GM18499 (cell line): ENCODE measurements around the gene SERPINA6.
"Not testable (repeated sequence)": the region's sequence is repeated elsewhere in the genome, so short reads cannot be mapped to it uniquely, and the experiment has no call there.

Experiments
- ATAC-seq: cut with Tn5 transposase; IDR thresholded peaks from one replicate; pipeline ENCODE4 v1.9.1; 2021; ENCODE audit warnings: moderate number of reproducible peaks; ENCODE audit not compliant: insufficient read depth, unreplicated experiment

The SERPINA6 gene

DNA sequence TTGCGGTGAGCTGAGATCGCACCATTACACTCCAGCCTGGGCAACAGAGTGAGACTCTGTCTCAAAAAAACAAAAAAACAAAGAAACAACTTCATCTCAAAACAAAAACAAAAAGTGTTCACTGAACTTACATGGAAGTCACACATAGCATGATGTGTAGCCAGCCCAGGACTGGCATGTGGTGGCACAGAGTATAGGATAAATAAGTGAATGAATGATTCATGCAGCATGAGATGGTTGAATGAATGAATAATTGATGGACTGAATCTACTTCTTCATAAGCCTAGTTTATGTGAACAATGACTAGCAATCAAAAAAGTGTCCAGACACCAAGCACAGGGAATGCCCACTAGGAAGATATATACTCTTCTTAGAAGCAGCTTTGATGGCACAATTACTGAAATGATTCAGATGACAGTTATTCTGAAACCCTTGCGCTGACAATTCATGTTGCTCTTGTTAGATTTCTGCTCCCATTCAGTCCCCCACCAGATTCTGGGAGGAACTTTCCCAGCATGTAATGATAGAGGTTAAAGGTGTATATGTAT lies 31.6 kb upstream of the SERPINA6 start:
- ATAC-seq: no peak

DNA sequence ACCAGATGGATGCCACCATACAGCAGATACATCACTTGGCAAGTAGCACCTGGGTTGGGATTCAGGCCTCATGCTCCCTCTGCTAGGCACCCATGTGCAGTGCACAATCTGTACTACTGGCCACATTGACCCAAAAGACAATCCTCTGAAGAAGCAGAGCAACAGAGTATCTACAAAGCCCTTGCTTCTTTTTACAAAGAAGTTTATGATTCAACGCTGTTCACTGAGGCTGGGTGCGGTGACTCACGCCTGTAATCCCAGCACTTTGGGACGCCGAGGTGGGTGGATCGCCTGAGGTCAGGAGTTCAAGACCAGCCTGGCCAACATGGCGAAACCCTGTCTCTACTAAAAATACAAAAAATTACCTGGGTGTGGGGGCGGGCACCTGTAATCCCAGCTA lies 31.1 kb upstream of the SERPINA6 start:
- not testable (repeated sequence) for ATAC-seq

DNA sequence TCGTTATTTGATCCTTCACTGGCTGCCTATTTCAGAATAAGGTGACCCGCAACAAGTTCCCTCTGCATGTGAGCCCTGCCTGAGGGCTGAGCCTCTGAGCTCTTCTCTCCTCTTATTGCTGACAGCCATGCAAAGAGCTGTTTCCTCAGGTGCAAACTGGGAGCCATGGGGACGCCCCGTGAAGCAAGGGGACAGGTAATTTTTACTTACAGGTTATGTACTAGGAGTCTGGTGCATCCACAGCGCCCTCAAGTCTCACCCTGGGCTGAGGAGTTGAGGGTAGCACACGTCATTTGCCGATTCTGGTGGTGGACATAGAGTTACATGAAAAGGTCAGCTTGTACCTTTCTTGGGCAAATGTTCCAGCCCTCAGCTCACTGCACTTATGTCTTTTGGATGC lies 26.1 kb upstream of the SERPINA6 start:
- no peak for ATAC-seq

DNA sequence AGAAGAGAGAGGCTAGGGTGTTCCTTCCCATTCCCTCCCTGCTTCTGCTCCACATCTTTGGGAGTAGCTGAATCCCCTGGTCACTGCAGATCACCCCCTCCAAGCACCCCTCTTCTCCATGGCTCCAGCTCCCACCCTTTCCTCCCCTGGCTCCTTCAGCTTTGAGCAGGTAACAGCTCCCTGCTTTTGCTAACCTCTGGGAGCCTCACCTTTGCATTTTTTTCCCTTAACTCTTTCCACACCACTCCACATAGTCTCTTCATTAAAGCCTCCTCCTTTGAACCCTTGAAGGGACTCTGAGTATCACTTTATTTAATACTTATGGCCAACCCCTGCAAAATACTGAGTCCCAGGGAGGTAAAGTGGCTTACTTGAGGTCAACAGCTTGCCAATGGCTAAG lies 25.7 kb upstream of the SERPINA6 start:
- ATAC-seq: no peak

DNA sequence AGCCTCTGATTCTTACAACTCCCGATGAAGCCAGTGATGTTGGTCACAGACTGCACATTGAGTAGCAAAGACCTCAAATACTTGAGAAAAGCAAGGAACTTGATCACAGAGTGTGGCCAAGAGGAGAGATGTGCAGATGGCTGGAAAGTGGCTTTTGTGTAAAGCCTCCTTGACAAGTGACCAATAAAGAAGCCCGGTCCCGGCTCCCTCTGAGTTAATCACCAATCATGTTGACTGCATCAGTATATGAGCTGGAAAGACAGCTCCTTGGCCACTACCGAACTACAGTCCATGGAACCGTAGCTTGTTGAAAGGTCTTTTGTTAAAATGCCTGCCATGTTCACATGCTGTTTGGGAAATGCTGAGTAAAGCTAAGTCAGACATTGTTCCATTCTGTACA lies 23.7 kb upstream of the SERPINA6 start:
- ATAC-seq: no peak

DNA sequence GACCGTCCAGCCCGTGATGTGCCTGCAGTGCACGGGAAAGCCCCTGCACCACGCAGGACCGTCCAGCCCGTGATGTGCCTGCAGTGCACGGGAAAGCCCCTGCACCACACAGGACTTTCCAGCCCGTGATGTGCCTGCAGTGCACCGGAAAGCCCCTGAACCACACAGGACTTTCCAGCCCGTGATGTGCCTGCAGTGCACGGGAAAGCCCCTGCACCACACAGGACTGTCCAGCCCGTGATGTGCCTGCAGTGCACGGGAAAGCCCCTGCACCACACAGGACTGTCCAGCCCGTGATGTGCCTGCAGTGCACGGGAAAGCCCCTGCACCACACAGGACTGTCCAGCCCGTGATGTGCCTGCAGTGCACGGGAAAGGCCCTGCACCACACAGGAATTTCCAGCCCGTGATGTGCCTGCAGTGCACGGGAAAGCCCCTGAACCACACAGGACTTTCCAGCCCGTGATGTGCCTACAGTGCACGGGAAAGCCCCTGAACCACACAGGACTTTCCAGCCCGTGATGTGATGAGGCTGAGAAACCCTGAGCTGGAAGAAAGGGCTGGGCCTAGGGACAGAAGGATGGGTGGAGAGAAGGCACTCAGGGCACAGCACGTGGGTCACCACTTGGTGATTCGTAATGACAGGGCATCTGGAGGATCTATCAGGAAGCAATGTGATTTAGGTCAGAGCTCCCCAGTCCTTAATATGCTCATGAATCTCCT lies 23.1 kb upstream of the SERPINA6 start:
- not testable (repeated sequence) for ATAC-seq

DNA sequence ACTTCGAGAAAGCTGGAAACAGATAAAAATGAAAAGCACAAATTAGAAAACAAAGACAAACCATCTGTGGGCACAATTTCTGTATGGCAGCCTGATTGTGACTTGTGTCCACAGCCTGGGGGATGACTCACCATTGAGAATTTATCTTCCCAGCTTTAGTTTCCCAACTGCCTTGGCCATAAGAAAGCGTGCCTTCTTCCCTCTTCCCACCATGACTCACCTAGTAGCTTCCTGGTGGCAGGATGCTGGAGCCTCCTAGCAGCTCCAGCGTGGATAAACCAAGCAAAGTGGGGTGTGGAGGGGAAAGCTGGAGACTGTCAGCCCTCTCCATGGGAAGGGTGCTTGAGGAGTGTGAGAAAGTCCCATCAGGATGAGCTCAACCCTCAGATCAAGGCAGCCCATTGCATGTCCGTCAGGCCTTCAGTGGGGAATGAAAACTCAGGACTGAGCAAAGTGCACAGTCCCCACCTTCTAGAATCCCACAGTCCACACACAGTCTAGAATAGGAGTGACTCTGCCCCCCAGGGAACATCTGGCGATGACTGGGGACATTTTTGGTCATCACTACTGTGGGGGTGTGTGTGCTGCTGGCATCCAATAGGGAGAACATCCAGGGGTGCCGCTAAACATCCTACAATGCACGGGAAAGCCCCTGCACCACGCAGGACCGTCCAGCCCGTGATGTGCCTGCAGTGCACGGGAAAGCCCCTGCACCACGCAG lies 22.4 kb upstream of the SERPINA6 start:
- no peak for ATAC-seq

DNA sequence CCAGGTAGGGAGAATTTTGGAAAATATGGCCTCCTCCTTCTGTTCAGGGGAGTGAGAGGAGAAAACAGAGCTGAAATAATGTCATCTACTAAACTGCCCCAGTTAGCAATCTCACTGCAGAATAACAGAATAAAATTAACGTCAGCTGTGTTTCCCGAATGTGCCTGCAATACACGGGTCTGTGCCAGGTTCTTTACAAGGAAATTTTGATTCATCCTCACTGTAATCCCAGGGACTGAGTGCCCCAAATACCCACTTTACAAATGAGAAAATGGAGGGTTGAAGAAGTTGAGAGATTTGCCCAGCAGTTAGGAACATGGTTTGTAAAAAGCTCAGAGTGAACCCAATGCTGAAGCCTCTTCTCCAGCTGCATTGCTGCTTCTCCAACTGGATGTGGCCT lies 21.3 kb upstream of the SERPINA6 start:
- no peak for ATAC-seq

DNA sequence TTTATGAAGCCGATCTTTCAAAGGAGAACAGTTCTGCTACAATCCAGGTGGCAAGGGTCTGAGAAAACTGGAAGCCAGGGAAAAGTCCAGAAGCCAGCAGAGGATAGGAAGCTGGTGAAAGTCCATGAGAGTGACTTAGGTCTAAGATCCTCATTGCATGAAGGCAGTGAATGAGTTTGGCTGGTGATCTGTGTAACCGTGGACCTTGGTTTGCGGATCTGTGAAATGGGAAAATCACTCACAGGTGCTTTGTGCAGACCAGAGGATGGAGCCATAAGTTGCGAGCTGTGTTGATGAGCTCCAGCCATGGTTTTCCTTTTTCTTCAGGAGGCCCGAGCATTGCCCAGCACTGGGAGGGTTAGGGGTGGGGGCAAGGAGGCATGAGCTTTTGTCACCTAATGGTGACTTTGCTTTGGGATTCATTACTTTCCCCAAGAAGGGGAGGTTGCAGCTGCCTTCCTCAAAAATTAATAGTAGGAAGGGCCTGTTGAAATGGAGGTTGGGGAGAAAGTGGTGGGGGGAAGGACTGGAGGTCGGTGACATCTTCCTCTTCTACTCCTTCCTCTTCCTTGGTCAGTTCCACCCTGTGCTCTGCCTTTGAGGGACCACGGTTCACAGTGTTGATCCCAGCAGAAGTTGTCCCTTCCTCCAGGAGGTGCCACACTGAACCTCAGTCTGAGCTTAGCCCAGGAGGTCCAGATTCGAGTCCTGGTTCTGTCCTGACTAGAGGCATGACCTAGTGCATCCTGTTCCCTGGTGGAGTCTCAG lies 20.3 kb upstream of the SERPINA6 start:
- no peak for ATAC-seq

DNA sequence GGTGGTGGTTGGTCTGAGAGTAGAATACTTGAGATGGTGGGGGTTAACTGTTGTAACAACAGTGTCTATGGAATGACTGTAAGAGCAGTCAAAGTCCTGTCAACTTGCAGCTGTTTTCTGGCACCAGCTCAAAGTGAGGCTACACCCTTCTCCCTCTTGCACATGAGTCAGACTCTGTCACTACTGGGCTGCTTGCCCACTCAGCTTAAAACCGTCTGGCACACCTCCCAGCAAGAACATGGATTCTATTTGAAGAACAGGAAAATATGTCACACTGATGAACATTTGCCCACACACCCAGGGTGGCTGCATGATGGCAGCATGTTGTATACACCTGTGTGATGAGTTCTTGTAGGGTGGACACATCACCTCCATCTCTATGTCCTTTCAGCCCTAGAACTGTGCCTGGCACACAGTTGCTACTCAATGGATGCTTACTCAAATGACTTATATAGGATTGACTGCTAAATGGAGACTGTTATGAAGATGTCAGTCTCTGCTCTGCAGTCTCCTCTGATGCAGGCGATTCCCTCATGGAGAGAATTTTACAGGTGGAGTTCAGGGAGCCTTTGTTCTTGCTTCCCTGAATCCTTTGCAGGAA lies 19.3 kb upstream of the SERPINA6 start:
- ATAC-seq: no peak

DNA sequence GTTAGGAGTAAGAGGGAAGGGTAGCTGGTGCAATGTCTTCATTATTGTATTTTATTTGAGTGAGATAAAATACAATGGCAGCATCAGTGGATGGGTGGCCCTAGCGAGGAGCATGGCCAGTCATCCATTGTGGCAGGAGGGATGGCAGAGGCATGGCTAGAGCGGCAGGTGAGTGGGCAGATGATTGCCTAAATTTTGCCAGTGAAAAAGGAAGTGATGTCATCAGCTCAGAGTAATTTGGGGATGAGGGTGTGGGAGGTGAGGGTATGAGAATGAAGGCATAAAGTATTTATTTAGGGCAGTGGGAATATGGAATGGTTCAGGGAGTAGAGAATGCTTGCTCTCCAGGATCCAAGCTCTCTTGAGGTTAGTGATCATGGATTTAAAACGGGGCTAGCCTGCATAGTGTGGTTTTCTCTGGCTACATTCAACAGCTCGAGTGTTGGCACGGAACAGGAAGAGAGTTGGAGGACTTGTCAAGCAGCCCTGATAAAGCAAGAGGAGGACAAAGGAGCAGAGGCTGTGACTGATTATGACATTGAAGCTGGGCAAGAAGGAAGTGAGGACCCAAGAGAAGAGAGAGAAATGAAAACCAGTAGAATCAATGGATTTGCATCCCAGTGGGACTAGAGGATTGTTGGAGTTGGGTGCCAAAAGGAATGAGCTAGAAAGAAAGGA lies 18.7 kb upstream of the SERPINA6 start:
- no peak for ATAC-seq

DNA sequence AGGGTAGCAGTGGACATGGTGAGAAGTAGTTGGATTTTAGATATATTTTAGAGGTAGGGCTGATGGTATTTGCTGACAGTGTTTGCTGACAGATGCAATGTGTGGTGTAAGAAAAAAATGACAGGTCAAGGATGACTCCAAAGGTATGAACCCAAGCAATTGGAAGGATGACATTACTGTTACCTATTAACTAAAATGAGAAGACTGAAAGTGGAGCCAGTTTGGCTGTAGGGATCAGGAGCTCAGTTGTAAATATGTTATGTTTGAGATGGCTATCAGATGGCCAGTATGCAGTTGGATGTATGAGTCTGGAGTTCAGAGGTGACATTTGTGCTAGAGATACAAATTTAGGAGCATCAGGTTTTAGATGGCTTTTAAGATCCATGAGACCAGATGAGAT lies 17.4 kb upstream of the SERPINA6 start:
- ATAC-seq: no peak

DNA sequence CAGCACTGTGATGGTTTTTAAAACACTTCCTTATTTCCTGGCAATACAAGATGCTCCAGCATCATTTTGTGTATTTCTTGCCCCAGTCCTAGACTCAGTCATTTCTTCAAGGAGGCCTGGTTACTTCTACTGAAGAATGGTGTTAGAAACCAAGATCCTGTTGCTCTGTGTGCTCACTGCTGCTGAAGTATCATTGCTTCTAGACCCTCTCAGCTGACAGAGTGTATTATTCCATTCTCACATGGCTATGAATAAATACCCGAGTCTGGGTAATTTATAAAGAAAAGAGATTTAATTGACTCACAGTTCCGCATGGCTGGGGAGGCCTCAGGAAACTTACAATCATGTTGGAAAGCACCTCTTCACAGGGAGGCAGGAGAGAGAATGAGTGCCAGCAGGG lies 14.9 kb upstream of the SERPINA6 start:
- no peak for ATAC-seq

DNA sequence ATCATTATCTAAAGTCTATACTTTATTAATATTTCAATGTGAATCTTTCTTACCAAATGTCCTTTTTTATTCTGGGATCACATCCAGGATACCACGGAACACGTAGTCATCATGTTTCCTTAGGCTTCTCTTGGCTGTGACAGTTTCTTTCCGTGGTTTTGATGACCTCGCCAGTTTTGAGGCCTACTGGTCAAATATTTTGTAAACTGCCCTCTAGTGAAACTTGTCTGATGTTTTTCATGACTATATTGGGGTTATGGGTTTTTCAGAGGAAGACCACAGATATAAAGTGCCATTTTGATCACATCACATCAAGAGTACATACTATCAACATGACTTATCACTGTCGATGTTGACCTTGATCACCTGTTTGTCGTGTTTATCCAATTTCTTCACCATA lies 14.1 kb upstream of the SERPINA6 start:
- no peak for ATAC-seq

DNA sequence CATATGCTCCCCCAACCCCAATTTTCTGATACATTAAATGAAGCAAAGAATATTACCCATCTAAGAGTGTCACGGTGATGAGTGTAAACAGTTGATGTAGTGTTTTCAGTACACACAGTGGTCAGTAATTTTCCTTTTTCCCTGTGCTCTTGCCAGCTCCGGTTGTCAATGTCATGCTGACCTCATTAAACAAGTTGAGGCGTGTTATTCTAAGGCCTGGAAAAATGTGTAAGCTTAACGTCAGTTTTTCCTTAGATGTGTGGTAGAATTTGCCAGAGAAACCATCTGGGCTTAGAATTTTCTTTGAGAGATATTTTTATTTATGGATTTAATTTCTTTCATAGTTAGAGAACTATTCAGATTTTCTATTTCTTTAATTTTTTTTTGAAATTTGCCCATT lies 11.7 kb upstream of the SERPINA6 start:
- ATAC-seq: no peak

DNA sequence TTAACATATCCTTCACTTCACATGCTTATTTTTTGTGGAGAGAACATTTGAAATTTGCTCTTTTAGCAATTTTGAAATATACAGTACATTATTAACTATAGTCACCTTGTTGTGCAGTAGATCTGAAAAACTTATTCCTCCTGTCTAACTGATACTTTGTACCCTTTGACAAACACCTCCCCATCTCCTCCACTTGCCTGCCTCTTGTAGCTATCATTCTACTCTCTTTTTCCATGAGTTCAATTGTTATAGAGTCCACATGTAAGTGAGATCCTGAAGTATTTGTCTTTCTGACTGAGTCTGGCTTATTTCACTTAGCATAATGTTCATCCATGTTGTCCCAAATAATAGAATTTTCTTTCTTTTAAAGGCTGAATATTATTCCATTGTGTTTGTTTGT lies 9.5 kb upstream of the SERPINA6 start:
- ATAC-seq: no peak

DNA sequence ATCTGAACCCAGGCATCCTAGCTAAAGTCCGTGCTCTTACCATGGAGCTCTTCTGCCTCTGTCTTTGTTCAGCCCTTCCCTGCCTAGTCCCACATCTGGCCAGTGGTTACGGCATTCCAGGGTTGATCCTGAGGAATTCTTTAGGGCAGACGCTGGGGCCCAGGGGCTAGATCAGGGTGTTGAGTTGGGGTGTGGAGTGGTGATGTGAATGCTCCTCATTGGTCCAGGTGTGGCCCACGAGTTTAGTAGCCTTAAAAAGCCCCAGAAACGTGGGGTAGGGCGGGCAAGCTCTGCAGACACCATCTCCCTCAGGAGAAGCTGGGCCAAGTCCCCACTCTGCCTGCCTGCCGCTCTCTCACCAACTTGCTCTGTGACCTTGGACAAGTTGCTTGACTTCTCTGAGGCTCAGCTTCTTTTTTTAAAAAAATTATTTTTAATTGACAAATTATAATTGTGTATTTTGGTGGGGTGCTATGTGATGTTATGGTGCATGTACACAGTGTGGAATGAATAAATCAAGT lies 9.0 kb upstream of the SERPINA6 start:
- no peak for ATAC-seq

DNA sequence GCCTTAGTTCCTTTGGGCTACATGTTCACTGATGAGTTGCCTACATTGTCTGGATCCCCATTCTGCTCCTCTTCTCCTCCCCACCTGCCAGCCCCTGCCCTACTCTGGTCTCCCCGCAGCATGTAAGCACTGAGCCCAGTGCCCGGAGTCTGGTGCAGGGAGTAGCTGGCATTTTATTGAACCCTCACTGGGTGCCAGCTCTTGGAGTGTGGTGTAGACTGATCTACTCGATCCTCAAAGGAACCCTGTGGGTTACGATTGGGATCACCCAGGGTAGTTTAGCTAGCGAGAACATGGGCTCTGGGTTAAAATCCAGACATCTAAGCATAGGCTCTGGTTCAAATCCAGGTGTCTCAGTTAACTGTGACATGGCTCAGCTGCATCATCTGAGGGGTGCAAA lies 8.3 kb upstream of the SERPINA6 start:
- ATAC-seq: no peak

DNA sequence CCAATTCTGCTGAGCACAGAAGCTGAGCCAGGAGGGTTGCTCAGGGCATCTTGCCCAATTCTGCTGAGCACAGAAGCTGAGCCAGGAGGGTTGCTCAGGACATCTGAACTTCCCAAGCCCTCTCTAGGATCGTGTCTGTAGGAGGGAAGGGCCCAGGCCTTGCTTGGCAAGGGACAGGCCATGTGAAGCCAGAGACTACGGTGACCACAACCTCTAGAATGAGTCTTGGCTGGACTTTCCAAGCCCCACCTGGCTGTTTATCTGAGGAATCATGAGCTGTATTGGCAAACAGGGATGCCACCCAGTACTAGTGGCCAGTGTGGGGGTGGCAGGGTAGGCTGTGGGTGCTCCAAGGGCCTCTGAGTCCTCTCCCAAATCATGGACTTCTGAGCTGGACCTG lies 7.7 kb upstream of the SERPINA6 start:
- ATAC-seq: no peak

DNA sequence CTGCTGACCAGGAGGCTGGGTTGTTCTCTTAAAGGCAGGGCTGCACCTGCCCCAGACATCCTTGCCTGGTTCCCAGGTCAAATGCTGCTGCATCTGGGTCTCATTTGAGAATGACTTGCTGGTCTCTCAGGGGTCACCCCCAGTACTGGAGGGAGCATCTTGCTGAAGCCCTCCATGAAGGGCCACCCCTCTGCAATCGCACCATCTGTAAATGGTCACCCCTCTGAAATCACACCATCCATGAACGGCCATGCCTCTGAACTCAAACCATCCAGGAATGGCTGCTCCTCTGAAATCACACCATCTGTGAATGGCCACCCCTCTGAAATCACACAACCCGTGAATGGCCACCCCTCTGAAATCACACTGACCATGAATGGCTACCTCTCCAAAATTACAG lies 7.3 kb upstream of the SERPINA6 start:
- ATAC-seq: no peak
